Measurements from ENCODE around the gene PPA2. TPM values are rescaled to one million over a fixed set of nuclear protein-coding genes. Genes with fewer than 3 reads are reported as not detected.

The PPA2 gene
- total RNA-seq, 1 experiment from 2014 or later = 54.6 TPM

- intact Hi-C loops (cut with micrococcal nuclease; ENCODE audit: unreplicated experiment) = no loop called here
- POLR2A ChIA-PET = no interaction called here
- H3K27ac ChIP-seq (ENCODE audit: low read length) = no peak overlapping the region
- no peaks in the 10 kb centered on the region for H3K9me3 ChIP-seq (ENCODE audit: control insufficient read depth, insufficient read depth, low read depth, low read length)
- DNase-seq (ENCODE audit: low read depth, low spot score) (no peak), ATAC-seq (no peak)
- no TSS peak for BruUV-seq (replicated peaks)
- TF ChIP-seq TCF7L2 (IDR thresholded peaks at IDR 0.05; ENCODE audit: low read depth, low read length) = no peak
- no peak for TF ChIP-seq SIN3A (IDR thresholded peaks at IDR 0.05; ENCODE audit: borderline replicate concordance, insufficient read depth, low read depth, low read length)
- no peak for TF ChIP-seq POLR2AphosphoS5 (IDR thresholded peaks at IDR 0.05; ENCODE audit: low read depth, low read length)
- no peak for TF ChIP-seq CTCF (IDR thresholded peaks at IDR 0.05)
- no peaks in the 10 kb centered on the region for H3K27me3 ChIP-seq (ENCODE audit: control insufficient read depth, insufficient read depth, low read length)
- no peaks in the 10 kb centered on the region for H3K36me3 ChIP-seq (ENCODE audit: control insufficient read depth, insufficient read depth, low read length)
- no peaks in the 10 kb centered on the region for H3K4me1 ChIP-seq (ENCODE audit: control insufficient read depth, insufficient read depth, low read length)
- in situ Hi-C loops (cut with HindIII; ENCODE audit: low pct_unique_long_range_greater_than_20kb, low sequenced_read_pairs) = no loop called here
- CTCF ChIA-PET = no interaction called here
- no peak overlapping the region for H3K4me3 ChIP-seq (ENCODE audit: low read depth in 2 of 2, low read length in 2 of 2)
Measured at GRCh38 chr4:105357258-105357980, 116.4 kb downstream of the PPA2 start.

- CTCF ChIA-PET = no interaction called here
- H3K9me3 ChIP-seq (ENCODE audit: control insufficient read depth, insufficient read depth, low read depth, low read length) = no peaks in the 10 kb centered on the region
- H3K4me1 ChIP-seq (ENCODE audit: control insufficient read depth, insufficient read depth, low read length) = no peaks in the 10 kb centered on the region
- TF ChIP-seq POLR2AphosphoS5 (IDR thresholded peaks at IDR 0.05; ENCODE audit: low read depth, low read length) = no peak
- no peak for TF ChIP-seq SIN3A (IDR thresholded peaks at IDR 0.05; ENCODE audit: borderline replicate concordance, insufficient read depth, low read depth, low read length)
- TF ChIP-seq, protein P1, sequence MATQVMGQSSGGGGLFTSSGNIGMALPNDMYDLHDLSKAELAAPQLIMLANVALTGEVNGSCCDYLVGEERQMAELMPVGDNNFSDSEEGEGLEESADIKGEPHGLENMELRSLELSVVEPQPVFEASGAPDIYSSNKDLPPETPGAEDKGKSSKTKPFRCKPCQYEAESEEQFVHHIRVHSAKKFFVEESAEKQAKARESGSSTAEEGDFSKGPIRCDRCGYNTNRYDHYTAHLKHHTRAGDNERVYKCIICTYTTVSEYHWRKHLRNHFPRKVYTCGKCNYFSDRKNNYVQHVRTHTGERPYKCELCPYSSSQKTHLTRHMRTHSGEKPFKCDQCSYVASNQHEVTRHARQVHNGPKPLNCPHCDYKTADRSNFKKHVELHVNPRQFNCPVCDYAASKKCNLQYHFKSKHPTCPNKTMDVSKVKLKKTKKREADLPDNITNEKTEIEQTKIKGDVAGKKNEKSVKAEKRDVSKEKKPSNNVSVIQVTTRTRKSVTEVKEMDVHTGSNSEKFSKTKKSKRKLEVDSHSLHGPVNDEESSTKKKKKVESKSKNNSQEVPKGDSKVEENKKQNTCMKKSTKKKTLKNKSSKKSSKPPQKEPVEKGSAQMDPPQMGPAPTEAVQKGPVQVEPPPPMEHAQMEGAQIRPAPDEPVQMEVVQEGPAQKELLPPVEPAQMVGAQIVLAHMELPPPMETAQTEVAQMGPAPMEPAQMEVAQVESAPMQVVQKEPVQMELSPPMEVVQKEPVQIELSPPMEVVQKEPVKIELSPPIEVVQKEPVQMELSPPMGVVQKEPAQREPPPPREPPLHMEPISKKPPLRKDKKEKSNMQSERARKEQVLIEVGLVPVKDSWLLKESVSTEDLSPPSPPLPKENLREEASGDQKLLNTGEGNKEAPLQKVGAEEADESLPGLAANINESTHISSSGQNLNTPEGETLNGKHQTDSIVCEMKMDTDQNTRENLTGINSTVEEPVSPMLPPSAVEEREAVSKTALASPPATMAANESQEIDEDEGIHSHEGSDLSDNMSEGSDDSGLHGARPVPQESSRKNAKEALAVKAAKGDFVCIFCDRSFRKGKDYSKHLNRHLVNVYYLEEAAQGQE (IDR thresholded peaks at IDR 0.05; ENCODE audit: insufficient read depth in 1 of 2, low read depth in 2 of 2, low read length in 1 of 2) = no peak
- TF ChIP-seq TCF7L2 (IDR thresholded peaks at IDR 0.05; ENCODE audit: low read depth, low read length) = no peak
- no peak for TF ChIP-seq CTCF (IDR thresholded peaks at IDR 0.05)
- in situ Hi-C loops (cut with HindIII; ENCODE audit: low pct_unique_long_range_greater_than_20kb, low sequenced_read_pairs) = no loop called here
- ATAC-seq (no peak), DNase-seq (ENCODE audit: low read depth, low spot score) (no peak)
- intact Hi-C loops (cut with micrococcal nuclease; ENCODE audit: unreplicated experiment) = no loop called here
- no peaks in the 10 kb centered on the region for H3K27me3 ChIP-seq (ENCODE audit: control insufficient read depth, insufficient read depth, low read length)
- BruUV-seq (replicated peaks) = no TSS peak
- H3K4me3 ChIP-seq (ENCODE audit: low read depth in 2 of 2, low read length in 2 of 2) = no peak overlapping the region
- no peak overlapping the region for H3K27ac ChIP-seq (ENCODE audit: low read length)
- H3K36me3 ChIP-seq (ENCODE audit: control insufficient read depth, insufficient read depth, low read length) = no peaks in the 10 kb centered on the region
- POLR2A ChIA-PET = no interaction called here
Measured at GRCh38 chr4:105356194-105356593, 117.7 kb downstream of the PPA2 start.
